GM12865 (cell line): ENCODE data around the gene CLEC19A.

Experiments
- DNase-seq: peaks from one replicate; pipeline ENCODE4 v3.0.0; 2010; ENCODE audit warnings: low read depth
- H3K4me3 ChIP-seq: 2 replicates; pipeline ENCODE4 v1.5.1; 2011; ENCODE audit warnings: mild to moderate bottlenecking, low read depth, low read length, control low read depth
- CTCF ChIP-seq: IDR thresholded peaks from 2 replicates; pipeline ENCODE4 v1.5.1; 2011; ENCODE audit warnings: low read length, control low read depth, low read depth, inconsistent platforms; ENCODE audit not compliant: insufficient read depth; ENCODE audit errors: missing control alignments

Gene CLEC19A

GRCh38 chr16:19285431-19285830 lies at the start of gene CLEC19A:
Gene CLEC19A (plus strand): TSS chr16:19285731. CDS start chr16:19285852, 121 bp downstream.
- DNase-seq = no peak
- H3K4me3 ChIP-seq = no peak within 1 kb of the TSS
- no peak for TF ChIP-seq CTCF

DNA sequence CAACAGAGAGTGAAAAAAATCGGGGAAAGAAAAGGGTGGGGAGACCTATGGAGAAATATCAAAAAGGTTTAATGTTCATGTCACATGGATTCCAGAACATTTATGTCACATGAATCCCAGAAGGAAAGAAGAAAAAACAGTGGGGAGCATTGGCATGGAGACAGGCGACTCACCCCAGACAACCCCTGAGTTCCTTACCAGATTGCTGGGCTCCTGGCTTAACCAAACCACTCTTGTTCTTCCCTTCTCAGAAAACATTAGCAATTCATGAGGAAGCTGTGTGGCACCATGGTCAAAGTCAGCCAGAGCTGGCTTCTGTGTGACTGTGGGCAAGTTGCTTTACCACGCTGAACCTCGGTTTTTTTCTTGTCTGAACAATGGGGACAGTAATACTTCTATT lies 49.6 kb upstream of the CLEC19A start:
- TF ChIP-seq CTCF = no peak
- DNase-seq = no peak
- H3K4me3 ChIP-seq = no peak overlapping the region

- no peak for TF ChIP-seq CTCF
- no peak for DNase-seq
- no peak overlapping the region for H3K4me3 ChIP-seq
Measured at GRCh38 chr16:19236561-19237209, 48.8 kb upstream of the CLEC19A start.

GRCh38 chr16:19238406-19238805 lies 47.1 kb upstream of the CLEC19A start:
- DNase-seq = no peak
- no peak for TF ChIP-seq CTCF
- no peak overlapping the region for H3K4me3 ChIP-seq

GRCh38 chr16:19239511-19240155 lies 45.9 kb upstream of the CLEC19A start:
- H3K4me3 ChIP-seq = no peak overlapping the region
- no peak for TF ChIP-seq CTCF
- no peak for DNase-seq

DNA sequence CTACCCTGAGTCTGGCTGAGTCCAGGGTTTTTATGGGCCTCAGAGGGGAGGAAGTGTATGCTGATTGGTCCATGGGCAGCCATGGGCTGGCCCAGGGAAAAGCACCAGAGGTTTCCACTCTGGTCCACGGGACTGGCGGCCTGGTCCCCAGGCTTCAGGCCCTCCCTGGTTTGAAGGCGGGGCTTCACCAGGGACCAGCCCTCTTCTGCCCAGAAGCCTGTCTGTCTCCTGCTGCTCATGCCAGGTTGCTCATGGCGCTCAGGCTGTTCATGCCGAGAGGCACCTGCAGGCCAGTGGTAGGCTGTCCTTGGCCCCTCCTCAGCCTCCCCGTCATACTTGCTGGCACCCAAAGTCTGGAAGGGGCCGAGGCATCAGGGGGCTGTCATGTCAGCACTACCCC lies 45.0 kb upstream of the CLEC19A start:
- no peak for TF ChIP-seq CTCF
- H3K4me3 ChIP-seq = no peak overlapping the region
- DNase-seq = no peak

DNA sequence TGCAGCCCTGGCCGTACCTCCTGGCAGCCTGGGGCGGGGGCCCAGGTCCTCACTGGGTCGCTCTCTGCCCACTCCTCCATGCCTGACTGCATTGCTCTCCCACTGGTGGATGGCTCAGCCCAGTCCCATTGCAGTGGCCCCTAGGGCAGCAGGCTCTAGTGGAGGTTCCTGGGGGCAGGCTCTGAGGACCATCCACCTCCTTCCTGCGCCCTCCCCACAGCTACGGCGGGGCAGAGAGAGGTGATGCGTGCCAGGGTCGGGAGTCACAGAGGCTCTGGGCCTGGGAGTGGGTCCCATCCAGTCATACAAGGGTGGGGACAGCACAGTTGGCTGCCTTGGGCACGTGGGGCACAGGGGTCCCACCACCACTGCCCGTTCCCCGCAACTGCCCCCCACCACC lies 44.0 kb upstream of the CLEC19A start:
- no peak for DNase-seq
- no peak overlapping the region for H3K4me3 ChIP-seq
- no peak for TF ChIP-seq CTCF
